ENCODE results near the gene PIMREG.

PIMREG gene

DNA sequence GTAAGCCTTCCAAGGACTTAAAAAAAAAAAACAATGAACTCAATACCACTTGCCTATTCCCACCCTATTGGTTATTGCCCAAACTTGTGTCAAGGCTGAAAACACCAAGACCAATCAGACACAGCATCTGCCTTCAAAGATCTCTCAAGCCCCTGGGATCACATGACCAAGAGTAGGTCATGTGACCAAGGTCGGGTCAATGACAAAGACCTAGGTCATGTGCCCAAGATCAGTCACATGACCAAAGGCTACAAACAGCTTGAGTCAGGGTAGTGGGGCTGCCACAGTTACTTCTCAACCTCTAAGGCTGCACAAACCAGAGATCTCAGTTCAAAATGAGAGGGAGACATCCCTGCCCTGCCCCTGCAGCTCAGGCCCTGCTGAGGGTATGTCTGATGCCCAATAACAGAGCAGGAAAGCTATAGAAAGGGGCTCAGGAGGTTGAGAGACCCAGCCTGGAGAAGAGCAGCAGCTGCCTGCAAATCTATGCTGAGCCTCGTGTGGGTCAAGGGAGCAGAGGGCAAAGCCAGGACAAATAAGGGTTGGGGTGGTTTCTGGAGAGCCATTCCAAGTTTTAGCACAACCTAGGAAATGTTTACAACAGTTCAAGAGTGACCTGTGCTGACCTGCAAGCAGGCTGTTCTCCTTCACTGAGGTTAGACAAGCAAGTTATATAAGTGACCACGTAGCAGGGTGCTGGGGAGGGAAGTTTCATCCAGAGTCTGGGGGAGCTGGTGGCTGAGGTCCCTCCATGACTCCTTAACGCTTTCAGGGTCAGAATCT is 48.8 kb downstream of the PIMREG start:
- no peak overlapping the region for H3K4me3 ChIP-seq (ENCODE audit: low read length)
- DNase-seq (ENCODE audit: low read depth, low spot score), result peak; percentile 58

DNA sequence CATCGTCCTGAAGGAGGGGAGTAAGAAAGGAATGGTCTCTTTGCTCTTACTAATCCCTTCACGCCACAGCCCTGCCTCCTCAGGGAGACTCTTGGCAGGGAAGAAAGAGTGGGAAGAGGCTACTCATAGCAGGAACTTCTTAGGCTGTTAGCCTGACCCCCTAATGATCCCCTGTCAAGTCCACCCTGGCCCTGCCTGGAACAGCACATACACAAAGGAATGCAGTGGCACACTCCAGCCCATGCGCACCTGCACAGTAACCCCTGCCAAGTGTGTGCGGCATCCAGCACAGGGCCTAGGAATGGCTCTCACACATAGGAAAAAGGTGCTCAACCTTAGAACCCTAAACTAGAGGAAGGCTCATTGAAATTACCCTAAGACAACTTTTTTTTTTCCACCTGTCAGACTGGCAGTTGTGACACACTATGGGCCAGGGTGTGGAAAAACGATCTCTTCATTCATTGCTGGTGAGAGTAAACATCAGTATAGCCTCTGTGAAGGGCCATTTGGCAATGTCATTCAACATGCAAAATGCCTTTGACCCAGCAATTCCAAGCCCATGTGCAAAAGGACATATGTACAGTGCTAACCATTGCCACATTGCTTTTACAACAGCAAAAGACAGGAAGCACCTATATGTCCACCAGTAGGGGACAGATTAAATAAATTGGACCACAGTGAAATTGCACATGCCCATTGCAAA is 50.1 kb downstream of the PIMREG start:
- no peak overlapping the region for H3K4me3 ChIP-seq (ENCODE audit: low read length)
- no peak for DNase-seq (ENCODE audit: low read depth, low spot score)

DNA sequence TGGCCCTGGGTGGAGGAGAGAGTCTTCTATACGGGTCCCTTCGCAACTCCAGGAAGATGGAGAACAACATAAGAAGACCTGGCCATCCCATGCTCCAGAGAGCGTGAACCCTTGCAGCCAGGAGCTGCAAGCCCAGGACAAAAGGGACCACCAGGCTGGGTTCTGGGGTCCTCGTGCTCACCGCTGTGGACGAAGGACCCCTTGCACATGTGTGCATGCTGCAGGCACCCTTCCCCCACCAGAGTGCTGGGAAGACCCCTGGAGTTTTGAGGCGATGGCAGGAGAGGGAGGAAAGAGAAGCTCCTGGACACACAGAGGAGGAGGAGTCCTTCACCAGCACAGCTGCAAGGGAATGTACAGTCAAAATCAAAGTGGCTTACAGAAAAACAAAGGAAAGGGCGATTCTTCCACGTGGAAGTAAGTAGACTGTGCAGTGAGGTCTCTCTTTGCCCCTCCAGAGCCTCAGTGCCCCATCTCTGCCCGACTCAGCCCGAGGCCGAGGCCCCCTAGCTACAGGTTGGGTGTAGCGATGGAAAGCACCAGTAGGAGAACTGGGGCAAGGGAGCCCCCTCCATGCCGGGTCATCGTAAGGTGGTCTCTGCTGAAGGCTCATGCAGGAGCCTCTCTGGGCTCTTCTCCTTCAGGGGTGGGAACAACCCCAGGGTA is 51.3 kb downstream of the PIMREG start:
- no peak for DNase-seq (ENCODE audit: low read depth, low spot score)
- H3K4me3 ChIP-seq (ENCODE audit: low read length), result peak overlapping the region; percentile 15

DNA sequence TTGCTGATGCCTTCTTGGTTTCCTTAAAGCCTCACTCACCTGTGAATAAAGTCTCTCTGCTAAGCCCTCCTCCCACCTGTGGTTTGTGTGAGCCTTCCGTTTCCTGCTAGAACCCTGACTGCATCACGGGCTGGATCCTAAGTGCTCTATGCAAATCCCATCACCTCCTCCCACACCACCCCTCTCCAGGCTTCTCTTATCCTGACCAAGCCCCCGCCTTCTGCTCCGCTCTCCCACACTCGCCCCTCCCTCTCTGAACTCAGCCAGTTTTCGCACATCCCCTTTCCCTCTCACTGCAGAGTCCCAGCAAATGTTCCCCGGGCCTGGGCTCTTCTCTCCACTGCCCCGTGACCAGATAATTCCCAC is 51.8 kb downstream of the PIMREG start:
- peak overlapping the region; percentile 15 for H3K4me3 ChIP-seq (ENCODE audit: low read length)
- peak; percentile 52 for DNase-seq (ENCODE audit: low read depth, low spot score)

DNA sequence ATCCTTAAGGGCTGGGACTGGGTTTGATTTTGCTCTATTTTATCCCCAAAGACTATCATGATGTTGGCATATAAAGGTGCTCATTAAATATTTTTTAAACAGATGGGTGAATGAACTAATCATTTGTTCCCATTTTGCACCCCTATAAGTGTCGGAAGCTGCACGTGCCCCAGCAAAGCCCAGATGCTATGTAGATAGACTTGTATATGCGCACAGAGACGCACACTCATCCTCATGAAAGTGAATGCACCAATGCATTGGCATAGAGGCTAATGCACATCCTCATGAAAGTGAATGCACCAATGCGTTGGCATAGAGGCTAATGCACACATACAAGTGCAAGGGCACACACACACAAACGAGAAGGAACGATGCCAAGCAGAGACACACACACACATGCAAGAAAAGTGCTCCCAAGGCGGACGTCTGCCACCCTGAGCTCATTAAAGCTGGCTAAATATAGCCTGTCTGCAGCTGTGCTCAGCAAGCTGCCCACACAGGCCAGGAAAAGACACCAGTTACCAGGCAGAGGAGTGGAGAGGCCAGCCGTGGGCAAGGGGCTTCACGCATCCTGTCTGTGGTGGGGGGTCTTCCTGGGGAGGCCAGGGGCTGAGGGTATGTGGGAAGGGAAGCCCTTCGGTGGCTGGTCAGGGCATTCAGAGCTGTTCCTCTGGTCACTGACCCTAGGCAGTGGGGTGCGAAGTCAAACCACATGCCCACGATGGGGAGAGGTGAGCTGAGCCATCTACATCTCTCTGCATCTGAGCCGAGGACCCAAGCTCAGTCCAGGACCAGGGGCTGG is 52.6 kb downstream of the PIMREG start:
- H3K4me3 ChIP-seq (ENCODE audit: low read length), result no peak overlapping the region

DNA sequence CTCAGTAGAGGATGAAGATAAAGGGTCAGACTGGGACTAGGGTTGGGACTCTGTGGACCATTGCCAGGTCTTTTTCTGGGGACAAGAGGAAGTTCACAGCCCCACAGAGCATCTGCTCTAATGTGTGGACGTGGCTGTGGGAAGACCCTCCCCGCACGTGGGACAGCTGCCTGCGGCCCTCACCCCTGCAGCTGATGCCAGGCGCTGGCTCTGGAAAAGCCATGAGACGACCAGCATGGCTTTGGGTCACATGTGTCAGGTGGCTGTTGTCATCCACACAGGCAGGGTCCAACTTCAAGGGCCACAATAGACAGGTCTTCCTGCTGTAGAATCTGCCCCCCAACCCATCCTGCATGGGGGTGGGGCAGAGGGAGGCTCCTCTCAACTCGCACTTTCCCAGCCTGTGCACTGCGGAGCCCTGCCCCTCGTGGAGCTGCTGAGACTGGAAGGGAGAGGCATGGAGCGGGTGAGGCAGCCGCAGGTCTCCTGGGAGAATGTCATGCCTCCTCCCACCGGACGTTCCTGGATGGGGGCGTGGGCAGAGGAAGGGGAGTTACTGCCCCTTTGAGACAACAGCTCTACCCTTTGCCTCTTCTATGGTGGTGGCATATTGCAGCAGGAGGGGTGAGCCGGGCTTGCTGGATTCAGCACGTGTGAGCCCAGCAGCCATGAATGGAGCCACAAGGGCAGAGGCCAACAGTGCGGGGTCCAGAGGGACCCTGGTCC is 53.4 kb downstream of the PIMREG start:
- H3K4me3 ChIP-seq (ENCODE audit: low read length), result no peak overlapping the region
- DNase-seq (ENCODE audit: low read depth, low spot score), result no peak

More for the DNA sequence above, 52.6 kb downstream of the PIMREG start:
- DNase-seq (ENCODE audit: low read depth, low spot score), result no peak

DNA sequence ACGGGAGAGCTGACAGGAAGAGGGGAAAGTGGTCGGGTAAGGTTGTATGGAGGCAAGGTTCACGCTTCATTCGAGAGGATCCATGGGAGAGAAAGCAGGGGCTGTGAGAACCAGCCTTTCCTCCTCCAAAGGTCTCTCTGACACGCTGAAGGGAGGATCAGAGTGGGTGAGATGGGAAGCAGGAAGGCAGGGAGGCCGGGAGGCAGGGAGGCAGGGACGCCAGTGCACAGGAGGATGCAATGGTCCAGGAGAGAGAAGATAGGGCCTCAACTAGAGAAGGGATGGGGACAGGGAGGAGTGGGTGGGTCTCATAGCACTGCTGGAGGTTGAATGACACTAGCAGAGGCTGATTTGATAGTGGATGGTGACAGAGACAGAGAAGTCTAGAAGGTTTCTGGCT is 54.1 kb downstream of the PIMREG start:
- no peak overlapping the region for H3K4me3 ChIP-seq (ENCODE audit: low read length)
- no peak for DNase-seq (ENCODE audit: low read depth, low spot score)

DNA sequence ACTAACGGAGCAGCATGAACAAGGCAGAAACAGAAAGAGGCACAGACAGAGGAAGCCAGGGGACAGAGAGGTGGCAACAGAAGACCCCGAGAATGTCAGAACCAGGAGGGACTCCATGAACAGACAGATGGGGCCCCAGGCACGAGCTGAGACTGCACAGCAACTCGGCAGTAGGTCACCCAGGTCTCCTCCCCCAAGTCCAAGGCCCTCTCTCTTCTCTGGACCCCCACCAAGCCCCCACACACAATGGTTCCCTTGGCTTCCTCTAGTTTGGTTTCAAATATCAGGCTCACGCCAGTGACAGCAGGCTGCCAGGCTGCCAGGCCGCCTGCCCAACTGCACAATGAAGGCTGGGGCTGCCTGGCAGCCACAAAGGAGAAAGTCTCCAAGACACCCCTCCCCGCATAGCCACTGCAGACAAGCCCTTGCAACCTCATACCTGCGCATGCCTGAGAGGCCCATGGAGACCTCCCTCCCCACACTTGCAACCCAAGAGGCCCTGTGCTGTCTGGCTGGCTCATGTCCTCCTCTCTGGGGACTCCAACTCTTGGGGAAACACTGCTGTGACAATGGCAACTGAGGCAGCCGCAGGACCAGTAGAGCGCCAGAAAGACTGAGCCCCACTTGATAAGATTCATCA is 54.8 kb downstream of the PIMREG start:
- DNase-seq (ENCODE audit: low read depth, low spot score), result no peak
- no peak overlapping the region for H3K4me3 ChIP-seq (ENCODE audit: low read length)

All from Jurkat, Clone E6-1 (cell line).